Left kidney (tissue), 2 donors: Measurements from ENCODE around the gene CHST8. TPM values are rescaled to one million over a fixed set of nuclear protein-coding genes. Genes with fewer than 3 reads are reported as not detected.

ENCODE experiments used
- DNase-seq: peaks from one replicate; pipeline ENCODE4 v3.0.0-alpha.2; 2013
- polyA plus RNA-seq: library from polyadenylated mRNA; unstranded; fragments of 120-200 nt; gene quantifications from one replicate; pipeline ENCODE4 v1.2.1, GENCODE V29; 2013; ENCODE audit not compliant: insufficient read length

Gene CHST8
- polyA plus RNA-seq, 1 donor, result 0.17 TPM

DNA sequence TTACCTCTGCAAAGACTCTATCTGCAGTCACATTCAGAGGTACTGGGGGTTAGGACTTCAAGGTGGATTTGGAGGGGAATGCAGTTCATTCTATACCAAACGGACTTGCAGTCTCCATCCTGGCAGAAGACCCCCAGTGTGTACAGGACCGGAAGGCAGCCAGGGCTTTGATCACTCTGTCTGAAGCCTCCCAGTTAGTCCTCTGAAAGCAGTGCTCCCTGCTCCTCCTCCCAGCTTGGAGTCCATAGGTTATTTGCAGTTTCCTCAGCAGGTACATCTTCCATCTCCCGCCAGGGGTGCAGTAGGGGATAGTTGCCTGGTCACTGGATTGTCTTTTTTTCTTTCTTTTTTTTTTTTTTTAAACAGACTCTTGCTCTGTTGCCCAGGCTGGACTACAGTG, 96.1 kb downstream of the CHST8 start:
- no peak for DNase-seq

DNA sequence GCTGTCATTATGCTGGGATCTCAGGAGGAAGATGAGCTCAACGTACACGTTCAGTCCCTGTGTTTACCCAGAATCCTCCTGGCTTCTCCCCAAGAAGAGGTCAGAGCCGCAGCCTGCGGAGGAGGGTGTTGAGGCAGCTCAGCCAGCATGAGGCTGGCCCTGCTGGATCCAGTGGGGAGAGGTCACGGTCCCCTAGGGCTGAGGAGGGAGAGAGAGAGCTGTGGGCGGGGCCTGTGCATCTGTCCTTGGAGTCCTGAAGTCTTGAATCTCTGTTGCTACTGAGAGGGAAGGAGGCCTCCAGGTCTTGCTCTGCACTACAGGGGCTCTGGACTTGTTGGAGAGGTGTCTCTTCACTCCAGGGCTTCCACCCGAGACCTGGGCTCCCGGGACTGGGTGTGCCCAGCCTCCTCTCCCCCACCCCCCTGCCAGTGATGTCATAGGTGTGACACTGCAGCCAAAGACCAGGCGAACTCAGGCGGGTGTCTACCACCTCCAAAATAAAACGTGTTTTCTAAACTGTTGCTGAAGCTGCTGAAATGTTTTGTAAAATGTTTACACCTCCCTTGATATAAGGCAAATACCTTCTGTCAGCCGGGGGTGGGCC, 97.0 kb downstream of the CHST8 start:
- DNase-seq, result no peak

DNA sequence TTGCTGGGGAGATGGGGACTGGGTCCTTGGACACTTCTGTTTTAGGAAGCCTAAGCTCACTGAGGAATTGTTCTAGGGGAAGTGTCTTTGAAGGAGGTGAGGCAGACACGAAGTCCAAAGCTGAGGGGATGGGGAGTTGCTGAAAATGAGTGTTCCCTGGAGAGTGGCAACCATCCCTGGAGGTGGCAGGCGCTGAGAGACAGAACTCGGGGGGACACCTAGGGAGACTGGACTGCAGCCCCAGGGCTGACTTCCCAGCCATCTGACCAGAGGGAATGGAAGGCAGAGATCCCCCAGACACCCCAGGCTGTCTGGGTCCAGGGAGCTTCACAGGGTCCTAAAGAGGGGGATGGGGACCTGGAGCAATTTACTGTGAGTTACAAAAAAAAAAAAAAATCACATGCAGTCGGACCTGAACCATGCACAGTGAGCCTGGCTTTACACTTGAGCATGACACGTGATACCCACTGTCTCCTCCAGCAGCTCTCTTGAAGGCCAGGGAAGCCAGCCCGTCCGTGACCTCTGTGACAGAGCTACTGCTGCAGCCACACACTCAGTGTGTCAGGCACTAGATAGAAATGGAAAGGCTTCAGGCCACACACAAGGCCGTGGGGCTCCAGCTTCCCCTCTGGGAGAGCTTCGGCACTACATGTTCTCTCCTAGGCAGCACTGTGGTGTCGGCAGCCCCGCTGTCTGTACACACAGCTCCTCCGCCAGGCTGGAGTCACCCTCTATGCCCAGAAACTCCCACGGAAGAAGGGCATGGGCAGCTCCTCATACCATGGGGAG, 97.8 kb downstream of the CHST8 start:
- peak; percentile 13 for DNase-seq

DNA sequence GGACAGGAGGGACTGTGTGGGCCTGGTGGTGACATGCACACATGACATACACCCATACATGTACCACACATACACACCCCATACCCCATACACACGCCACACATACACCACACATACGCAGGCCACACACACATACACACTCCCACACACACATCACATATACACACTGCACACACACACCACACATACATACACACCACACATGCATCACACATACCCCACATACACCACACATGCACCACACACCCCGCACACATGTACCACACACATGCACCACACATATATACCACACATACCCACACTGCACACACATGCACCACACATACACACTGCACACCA, 98.4 kb downstream of the CHST8 start:
- DNase-seq, result no peak

DNA sequence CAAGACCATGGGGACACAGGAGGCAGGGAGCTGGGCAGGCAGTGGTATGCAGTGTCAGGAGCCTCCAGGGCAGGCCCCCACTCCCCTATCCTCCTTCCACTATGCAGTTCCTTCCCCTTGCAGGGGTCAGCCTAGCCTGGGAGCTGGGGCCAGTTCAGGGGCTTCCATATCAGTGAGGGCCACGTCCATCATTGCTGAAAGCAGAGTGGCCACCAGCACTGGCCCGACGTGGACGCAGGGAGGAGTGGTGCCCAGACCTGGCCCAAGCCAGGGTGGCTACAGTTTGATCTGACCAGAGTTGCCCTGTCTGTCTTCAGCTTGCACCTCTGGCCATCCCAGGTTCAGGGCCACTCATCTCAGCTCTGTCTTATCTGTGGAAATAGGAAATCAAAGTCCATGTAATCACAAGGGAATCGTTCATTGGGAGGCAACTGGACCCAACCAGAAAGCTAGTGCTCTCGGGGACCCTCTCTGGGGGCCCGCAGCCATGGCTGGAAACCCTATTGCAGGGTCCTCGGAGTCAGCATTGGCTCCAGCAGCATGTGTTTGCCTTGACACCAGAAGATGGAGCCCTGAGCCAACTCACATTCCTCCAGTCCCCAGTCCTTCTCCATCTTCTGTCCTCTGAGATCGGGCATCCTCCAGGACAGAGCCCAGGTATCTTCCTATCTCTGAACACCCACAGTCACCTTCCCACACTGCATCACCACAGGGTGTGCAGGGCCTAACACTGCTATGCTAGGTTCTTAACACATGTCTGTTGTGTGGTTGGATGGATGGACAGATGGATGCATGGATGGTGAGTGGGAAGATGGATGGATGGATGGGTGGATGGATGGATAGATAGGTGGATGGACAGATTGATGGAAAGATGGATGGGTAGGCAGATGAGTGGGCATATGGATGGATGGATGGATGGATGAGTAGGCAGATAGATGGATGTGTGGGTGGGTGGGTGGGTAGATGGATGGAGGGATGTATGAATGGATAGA, 99.2 kb downstream of the CHST8 start:
- DNase-seq, result no peak

DNA sequence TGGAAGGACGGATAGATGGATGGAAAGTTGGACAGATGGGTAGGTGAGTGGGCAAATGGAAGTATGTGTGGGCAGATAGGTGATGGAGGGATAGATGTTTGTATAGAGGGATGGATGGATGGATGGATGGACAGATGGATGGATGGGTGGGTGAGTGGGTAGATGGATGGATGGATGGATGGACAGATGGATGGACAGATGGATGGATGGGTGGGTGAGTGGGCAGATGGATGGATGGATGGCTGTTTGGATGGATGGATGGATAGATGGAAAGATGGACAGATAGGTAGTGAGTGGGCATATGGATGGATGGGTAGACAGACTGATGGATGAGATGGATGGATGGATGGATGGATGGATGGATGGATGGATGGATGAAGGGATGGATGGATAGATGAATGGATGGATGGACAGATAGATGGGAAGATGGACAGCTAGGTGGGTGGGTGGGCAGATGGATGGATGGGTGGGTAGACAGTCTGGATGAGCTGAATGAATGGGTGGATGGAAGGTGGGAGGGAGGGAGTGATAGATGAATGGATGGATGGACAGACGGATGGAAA, 100.1 kb downstream of the CHST8 start:
- DNase-seq, result no peak

DNA sequence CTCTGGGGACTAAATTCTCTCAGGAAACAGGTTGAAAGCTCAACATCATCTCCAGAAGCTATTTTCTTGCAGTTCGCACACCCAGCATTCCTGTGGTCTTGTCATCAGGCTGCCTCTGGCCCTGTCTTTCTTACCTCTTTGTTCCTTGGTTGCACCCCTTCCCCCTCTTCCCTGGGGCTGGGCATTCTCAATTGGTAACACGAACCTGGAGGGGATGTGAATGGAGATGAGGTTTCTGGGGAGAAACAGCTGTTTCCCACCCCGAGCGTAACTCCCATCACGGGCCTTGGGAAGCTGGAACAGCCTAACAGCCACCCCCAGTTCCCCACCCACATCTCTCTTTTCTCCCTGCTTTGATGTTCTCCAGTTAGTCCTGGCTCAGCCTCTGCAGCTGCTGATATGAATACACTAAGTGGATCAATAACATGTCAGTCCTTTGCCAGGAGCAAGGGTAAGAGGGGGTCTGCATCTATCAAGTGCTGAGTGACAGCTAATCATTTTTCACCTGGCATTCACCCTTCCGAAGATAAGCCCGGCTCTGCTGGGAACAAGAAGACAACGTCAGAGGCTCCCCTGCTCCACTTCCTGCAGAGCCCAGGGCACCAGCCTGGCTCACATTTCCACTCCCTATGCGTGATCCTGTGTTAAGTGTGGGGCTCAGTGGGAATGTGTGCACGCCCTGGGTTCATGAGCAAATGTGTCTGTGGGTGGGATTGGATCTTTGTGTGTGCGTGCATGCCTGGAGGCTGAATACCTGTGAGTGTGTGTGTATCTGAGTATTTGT, 100.9 kb downstream of the CHST8 start:
- DNase-seq, result no peak

DNA sequence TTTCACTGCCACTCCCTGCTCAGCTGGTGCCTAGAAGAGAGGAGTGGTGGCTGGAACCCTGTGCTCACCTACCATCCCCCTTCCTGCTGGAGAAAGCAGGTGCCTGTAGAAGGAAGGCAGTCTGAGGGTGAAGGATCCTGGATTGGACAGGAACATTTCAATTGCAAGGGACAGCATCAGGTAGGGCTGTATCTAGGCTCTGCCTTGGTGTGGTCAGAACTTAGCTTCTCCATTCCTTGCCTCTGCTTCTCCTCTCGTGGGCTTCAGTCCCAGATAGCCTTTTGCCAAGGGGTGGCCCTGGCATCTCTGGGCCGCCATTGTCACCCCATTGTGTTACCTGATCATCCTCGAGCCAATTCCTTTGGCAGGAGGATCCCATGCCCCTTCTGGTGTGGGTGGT, 101.8 kb downstream of the CHST8 start:
- no peak for DNase-seq

DNA sequence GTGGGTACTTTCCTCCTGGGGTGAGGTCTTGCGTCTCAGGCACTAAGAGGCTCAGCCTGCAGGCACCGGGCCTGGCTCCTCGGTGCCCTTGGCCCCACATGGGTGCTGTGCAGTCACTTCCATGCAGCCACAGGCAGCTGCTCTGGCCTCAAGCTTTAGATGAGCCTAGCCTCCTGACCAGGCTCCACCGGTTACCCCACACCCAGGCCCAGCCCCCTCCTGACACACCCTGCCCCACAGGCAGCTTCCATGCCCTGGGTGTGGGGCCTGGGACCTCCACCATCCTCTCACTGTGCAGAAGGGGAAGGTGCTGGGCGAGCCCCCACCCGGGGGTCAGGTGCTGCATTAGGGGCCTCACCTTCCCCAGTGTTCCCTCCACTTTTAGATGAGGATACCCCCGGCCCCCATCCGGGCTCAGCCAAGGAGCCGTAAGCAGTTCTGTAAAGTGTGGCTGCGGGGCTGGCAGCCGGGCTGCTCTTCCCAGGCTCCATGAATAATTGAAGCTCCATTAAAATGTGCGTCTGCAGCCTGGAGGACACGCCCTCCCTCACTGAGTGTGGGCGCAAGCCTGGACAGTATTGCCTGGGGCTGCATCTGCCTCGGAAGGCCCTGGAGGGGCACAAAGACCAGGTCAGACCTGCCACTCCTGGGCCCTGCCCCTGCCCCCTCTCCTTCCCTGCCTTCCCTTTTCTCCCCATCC, 102.4 kb downstream of the CHST8 start:
- DNase-seq, result no peak

DNA sequence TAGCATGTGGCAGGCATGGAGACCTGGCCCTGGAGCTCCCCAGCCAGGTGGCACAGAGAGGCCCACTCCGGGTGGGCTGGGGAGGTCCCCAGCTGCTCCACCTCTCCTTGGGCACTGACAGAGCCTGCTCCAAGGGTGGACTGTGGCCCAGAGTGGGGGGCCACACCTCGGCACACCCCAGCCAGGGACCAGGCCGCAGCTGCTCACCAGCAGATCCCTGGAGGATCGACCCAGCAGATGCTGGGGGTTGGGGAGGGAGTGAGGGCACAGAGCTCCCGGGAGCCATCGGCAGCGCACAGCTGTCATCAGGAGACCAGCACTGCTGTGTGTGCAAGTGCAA, 102.9 kb downstream of the CHST8 start:
- DNase-seq, result no peak

DNA sequence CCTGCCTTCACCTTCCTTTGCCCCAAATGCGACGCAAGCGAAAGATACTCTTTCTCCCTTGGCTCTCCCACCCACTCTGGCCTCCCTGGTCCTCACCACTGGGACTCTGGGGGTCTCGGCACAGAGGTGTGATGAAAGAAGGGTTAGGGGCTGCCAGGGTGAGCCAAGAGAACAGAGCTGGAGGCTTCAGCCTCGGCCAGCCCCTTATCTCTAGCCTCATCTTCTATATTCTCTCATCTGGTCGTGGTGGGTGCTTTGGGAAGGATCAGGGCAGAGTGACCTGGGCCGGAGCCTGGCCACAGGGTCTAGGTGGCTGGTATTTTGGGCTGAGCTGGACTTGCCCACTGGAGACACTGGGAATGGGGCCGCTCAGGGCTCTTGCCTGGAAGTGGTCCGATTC, 103.8 kb downstream of the CHST8 start:
- DNase-seq, result no peak

DNA sequence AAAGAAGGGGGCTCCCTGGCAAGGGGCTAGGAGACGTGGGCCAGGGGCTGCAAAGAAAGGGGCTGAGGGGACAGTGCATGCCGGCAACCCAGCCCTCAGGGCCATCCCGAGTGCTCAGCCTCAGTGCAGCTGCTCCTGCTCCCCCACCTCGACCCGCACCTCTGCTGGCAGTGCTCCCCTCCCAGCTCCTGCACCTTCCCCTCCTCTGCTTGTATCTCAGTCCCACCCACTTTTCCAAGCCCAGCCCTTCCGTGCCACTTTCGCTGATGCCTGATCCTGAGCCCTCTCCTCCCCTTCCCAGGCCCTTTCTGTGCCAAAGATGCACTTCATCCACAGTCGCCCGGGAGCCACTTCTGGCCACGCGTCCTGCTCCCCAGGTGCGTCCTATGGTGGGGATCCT, 105.0 kb downstream of the CHST8 start:
- no peak for DNase-seq

DNA sequence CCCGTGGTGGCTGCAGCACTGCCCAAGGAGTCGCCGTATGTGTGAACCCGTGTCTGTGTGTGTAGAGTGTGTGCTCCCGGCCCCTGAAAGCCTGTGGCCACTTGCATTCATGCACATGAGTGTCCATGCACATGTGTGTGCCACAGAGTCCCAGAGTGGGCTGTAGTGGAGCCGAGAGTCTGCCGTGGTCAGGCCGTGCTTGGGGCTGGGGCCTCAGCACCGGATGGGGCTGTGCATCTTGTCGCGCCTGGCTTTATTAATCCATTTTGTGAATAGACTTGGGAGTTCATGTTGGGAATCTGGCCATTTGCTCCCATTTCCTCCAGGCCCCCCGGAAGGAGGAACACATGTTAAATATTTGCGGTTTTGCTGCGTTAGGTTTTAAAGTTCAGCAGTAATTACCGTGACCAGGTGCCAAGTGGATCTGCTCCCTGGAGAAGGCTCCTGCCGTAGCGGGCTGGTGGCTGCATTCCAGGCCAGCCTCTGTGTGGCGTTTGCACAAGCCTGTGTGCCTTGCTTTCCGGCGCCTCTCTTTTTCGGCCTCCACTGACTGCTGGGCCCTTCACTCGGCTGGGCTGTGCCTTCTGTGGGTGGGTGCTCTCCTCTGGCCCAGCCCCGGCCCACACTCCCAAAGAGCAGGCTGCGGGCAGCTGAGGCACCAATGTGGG, 105.7 kb downstream of the CHST8 start:
- no peak for DNase-seq

DNA sequence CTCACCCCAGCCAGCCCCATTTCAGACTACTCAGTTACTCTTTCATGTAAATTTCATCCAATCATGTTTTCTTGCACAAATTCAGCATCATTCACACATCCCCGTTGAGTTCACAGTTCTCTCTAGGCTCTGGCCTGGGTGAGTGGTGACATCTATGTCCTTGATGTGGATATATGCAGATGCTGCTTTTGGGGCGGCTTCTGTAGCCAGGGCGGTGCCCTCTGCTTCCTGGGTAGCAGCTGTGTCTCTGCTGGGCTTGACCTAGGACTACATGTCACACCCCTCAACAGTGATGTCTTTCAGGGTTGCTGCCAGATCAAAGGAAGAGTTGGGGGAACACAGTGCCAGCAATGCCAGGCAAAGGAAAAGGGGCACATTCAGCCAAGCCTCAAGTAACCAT, 106.4 kb downstream of the CHST8 start:
- DNase-seq, result no peak

DNA sequence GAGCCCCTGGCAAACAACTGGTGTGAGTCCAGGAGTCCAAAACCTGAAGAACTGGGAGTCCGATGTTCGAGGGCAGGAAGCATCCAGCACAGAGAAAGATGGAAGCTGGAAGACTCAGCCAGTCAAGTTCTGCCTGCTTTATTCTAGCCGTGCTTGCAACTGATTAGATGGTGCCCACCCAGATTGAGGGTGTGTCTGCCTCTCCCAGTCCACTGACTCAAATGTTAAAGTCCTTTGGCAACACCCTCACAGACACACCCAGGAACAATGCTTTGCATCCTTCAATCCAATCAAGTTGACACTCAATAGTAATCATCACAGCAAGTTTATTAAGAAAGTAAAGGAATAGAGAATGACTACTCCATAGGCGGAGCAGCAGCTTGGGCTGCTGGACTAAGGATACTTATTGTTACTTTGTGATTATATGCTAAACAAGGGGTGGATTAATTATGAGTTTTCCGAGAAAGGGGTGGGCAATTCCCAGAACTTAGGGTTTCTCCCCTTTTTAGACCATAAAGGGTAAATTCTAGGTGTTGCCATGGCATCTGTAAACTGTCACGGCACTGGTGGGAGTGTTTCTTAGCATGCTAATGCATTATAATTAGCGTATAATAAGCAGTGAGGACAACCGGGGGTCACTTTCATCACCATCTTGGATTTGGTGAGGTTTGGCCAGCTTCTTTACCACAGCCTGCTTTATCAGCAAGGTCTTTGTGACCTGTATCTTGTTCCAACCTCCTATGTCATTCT, 109.3 kb downstream of the CHST8 start:
- DNase-seq, result no peak

DNA sequence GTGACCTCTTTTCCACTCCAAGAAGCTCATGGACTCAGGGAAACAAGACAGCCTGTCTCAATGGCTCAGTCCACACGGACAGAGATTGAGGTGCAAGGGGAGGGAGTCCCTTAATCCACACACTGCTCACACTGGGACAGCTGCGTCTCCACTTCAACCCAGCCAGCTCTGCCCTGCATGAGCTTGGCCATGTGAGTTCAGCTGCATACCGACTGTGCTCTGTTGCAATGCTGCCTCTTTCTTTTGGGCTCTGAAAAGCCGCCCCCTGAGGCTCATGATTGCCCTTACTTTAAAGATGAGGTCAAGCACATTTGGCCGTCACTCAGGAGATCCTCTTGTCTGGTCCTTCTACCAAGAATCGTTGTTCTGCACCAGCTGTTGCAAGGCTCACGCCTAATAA, 110.1 kb downstream of the CHST8 start:
- DNase-seq, result no peak

DNA sequence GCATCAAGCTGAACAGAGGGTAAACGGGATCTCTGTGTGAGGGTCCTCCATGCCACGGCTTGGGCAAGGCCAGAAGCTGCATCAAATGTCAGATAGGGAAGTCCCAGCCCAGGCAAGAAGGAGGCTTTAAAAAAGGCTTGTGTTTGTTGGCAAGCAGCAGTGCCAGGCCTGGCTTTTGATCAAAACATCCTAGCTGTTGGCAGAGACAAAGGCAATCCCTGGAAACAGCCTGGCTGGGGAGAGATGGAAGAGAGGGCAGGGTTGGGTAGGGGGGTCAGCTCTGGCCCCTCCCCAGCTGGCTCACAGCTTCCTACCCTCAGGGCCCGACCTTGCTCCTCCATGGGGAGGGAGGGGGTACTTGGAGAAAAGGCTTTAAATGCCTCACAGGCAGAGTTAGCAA, 113.2 kb downstream of the CHST8 start:
- DNase-seq, result no peak

DNA sequence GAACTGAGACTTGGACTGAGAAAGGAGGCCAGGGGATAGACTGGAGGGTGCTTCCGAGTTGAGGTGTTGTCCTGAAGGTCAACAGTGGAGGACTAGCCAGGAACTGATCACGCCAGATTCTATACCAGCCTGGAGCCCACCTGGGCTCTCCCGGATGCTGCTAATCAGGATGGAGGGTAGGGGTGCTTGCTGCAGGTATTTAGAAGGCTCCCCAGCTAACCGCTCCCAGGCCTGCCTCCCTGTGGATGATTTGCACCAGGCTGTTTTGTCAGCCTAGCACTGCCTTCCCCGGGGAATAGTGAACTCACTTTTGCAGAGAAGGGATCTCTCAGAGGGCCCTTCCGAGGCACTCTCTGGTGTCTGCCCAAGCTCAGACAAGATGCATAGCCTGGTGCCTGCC, 114.4 kb downstream of the CHST8 start:
- no peak for DNase-seq

DNA sequence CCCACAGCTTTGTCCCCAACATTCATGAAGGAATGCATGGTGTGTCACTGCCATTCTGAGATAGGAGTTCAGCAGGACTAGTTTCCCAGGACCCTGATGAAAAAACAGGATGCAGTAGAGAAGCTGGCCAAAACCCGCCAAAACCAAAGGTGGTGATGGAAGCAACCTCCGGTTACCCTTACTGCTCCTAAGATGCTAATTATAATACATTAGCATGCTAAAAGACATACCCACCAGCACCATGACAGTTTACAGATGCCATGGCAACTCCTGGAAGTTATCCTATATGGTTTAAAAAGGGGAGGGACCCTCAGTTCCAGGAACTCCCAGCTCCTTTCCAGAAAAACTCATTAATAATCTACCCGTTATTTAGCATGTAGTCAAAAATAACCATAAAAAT, 115.0 kb downstream of the CHST8 start:
- no peak for DNase-seq
